ENCODE measurements around the gene MINDY4.

Gene MINDY4

DNA sequence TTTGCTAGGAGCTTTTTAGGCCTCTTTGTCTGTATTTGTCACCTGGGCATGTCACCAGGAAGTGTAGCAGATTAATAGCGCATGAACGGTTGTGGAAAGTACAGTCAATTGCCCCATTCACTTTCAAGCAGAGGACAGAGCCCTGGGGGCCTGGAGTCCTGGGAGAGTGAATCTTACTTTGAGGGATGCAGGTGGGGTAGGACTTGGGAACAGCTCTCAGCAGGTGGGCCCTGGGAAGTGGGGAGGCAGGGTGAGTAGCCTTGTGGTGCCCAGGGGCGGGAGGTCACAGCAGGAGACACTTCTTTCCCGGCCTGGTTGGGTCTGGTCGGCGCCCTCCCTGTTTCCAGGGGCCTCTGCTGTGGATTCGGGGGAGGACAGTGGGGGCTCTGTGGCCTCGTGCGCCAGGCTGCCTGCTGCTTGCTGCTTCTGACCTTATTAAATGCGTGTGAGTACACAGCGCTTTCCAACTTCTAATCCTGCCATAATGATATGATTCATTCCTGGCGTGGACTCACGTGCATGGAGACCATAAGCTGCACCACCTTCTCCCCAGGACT lies 88.8 kb downstream of the MINDY4 start:
- Histone ChIP-seq H3K36me3 (ENCODE audit: low read length) (no peaks in the 10 kb centered on the region), H3K4me3 (ENCODE audit: insufficient read depth, low read length, poor library complexity, severe bottlenecking) (no peak overlapping the region), H3K79me2 (ENCODE audit: insufficient read depth, low read length) (no peaks in the 10 kb centered on the region), H3K27ac (ENCODE audit: low read depth, low read length) (no peak overlapping the region), H2AFZ (ENCODE audit: low read depth, low read length, severe bottlenecking) (no peak overlapping the region), H3K9me2 (replicated peaks; ENCODE audit: insufficient read depth, low read length) (no peaks in the 10 kb centered on the region), H4K20me1 (ENCODE audit: low read depth, low read length) (no peaks in the 10 kb centered on the region), H3K4me2 (ENCODE audit: low read depth, low read length, poor library complexity, severe bottlenecking) (no peak overlapping the region), H3K9ac (ENCODE audit: low read length) (no peak overlapping the region), H3K27me3 (ENCODE audit: low read length) (no peaks in the 10 kb centered on the region), H3K9me3 (ENCODE audit: insufficient read depth, low read length) (no peaks in the 10 kb centered on the region), H3F3A (ENCODE audit: insufficient read depth) (no peaks in the 10 kb centered on the region)
- no peak for TF ChIP-seq EZH2phosphoT487 (conservative IDR thresholded peaks at IDR 0.05; ENCODE audit: low read length)
- TF ChIP-seq, protein P1, sequence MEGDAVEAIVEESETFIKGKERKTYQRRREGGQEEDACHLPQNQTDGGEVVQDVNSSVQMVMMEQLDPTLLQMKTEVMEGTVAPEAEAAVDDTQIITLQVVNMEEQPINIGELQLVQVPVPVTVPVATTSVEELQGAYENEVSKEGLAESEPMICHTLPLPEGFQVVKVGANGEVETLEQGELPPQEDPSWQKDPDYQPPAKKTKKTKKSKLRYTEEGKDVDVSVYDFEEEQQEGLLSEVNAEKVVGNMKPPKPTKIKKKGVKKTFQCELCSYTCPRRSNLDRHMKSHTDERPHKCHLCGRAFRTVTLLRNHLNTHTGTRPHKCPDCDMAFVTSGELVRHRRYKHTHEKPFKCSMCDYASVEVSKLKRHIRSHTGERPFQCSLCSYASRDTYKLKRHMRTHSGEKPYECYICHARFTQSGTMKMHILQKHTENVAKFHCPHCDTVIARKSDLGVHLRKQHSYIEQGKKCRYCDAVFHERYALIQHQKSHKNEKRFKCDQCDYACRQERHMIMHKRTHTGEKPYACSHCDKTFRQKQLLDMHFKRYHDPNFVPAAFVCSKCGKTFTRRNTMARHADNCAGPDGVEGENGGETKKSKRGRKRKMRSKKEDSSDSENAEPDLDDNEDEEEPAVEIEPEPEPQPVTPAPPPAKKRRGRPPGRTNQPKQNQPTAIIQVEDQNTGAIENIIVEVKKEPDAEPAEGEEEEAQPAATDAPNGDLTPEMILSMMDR (IDR thresholded peaks at IDR 0.05; ENCODE audit: insufficient read depth, low read length, poor library complexity, severe bottlenecking) = no peak

DNA sequence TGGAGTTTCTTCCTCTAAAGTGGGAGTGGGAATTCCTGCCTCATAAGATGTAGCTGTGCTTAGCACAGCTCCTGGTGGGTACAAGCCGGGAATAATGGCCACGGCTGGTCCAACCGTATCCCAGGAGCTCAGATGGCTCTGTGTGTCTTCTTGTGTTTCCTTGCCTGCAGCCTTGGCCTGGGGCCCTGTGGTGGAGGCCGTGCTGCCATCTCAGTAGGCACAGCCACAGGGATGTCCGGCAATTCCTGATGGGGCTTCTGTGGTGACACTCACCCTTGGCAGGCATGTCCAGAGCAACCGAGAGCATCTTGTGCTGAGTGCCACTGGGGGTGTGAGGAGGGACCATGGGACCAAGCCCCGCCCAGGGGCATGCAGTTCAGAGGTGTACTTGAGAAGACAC lies 90.4 kb downstream of the MINDY4 start:
- no peaks in the 10 kb centered on the region for H3K9me2 ChIP-seq (replicated peaks; ENCODE audit: insufficient read depth, low read length)
- H3K9ac ChIP-seq (ENCODE audit: low read length) = no peak overlapping the region
- H3K9me3 ChIP-seq (ENCODE audit: insufficient read depth, low read length) = no peaks in the 10 kb centered on the region
- H3F3A ChIP-seq (ENCODE audit: insufficient read depth) = no peaks in the 10 kb centered on the region
- no peaks in the 10 kb centered on the region for H3K79me2 ChIP-seq (ENCODE audit: insufficient read depth, low read length)
- no peak overlapping the region for H2AFZ ChIP-seq (ENCODE audit: low read depth, low read length, severe bottlenecking)
- H3K4me2 ChIP-seq (ENCODE audit: low read depth, low read length, poor library complexity, severe bottlenecking) = no peak overlapping the region
- H3K27me3 ChIP-seq (ENCODE audit: low read length) = no peaks in the 10 kb centered on the region
- no peak for TF ChIP-seq EZH2phosphoT487 (conservative IDR thresholded peaks at IDR 0.05; ENCODE audit: low read length)
- TF ChIP-seq, protein P1 (IDR thresholded peaks at IDR 0.05; ENCODE audit: insufficient read depth, low read length, poor library complexity, severe bottlenecking) = no peak
- H3K36me3 ChIP-seq (ENCODE audit: low read length) = no peaks in the 10 kb centered on the region
- no peak overlapping the region for H3K4me3 ChIP-seq (ENCODE audit: insufficient read depth, low read length, poor library complexity, severe bottlenecking)
- no peak overlapping the region for H3K27ac ChIP-seq (ENCODE audit: low read depth, low read length)
- H4K20me1 ChIP-seq (ENCODE audit: low read depth, low read length) = no peaks in the 10 kb centered on the region

DNA sequence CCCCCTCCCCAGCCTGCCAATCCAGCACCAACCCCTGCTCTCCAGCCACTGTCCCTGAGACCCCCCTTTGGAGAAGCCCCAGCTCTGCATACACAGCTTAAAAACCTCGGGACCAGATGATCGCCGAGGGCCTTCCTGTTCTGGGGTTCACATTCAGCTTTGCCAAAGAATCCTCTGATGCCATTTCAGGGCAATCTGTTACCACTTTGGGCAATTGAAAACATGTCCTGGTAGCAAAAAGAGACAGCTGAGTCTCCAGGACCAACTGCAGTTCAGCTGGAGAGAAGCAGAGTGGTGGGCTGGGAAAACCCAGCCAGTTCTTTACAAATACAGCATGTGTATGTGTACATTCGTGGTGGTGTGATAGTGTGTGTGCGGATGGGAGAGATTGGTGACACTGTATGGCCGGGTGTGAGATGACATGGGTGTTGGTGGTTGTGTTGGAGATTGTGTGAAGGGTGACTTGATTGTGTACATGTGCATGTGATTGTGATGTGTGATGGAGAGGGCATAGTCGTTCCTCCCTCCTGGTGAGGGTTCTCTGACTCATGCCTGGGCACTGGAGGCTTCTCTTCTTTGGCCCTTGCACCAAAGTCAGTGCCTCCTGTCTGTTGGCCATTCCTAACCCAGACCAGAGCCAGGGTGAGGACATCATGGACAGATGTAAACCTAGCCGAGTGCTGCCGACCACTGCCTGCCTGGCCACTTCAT lies 91.9 kb downstream of the MINDY4 start:
- no peak overlapping the region for H3K4me3 ChIP-seq (ENCODE audit: insufficient read depth, low read length, poor library complexity, severe bottlenecking)
- no peak overlapping the region for H3K4me2 ChIP-seq (ENCODE audit: low read depth, low read length, poor library complexity, severe bottlenecking)
- no peaks in the 10 kb centered on the region for H3K9me2 ChIP-seq (replicated peaks; ENCODE audit: insufficient read depth, low read length)
- no peaks in the 10 kb centered on the region for H3K79me2 ChIP-seq (ENCODE audit: insufficient read depth, low read length)
- no peak overlapping the region for H3K9ac ChIP-seq (ENCODE audit: low read length)
- no peak for TF ChIP-seq EZH2phosphoT487 (conservative IDR thresholded peaks at IDR 0.05; ENCODE audit: low read length)
- TF ChIP-seq, protein P1 (IDR thresholded peaks at IDR 0.05; ENCODE audit: insufficient read depth, low read length, poor library complexity, severe bottlenecking) = no peak
- no peaks in the 10 kb centered on the region for H4K20me1 ChIP-seq (ENCODE audit: low read depth, low read length)
- H3K9me3 ChIP-seq (ENCODE audit: insufficient read depth, low read length) = no peaks in the 10 kb centered on the region
- no peak overlapping the region for H2AFZ ChIP-seq (ENCODE audit: low read depth, low read length, severe bottlenecking)
- H3F3A ChIP-seq (ENCODE audit: insufficient read depth) = no peaks in the 10 kb centered on the region
- H3K36me3 ChIP-seq (ENCODE audit: low read length) = no peaks in the 10 kb centered on the region
- no peak overlapping the region for H3K27ac ChIP-seq (ENCODE audit: low read depth, low read length)
- H3K27me3 ChIP-seq (ENCODE audit: low read length) = no peaks in the 10 kb centered on the region

Measured in SU-DHL-6 (cell line).